HepG2 (cell line): Measurements from ENCODE around the gene DRC7. TPM values are rescaled to one million over a fixed set of nuclear protein-coding genes. Genes with fewer than 3 reads are reported as not detected.

Experiments
- DZIP1 ChIP-seq: sonication (generic); formaldehyde crosslinking; IDR thresholded peaks from 2 replicates; pipeline ENCODE4 v1.5.0; 2020; ENCODE audit warnings: mild to moderate bottlenecking, missing genetic modification reagents
- HNRNPLL ChIP-seq: fragments of 200-400 bp; formaldehyde crosslinking; IDR thresholded peaks from 2 replicates; pipeline ENCODE4 v1.6.1; 2017; ENCODE audit warnings: mild to moderate bottlenecking, low read depth, low read length; ENCODE audit not compliant: poor library complexity, severe bottlenecking
- KAT8 ChIP-seq: IDR thresholded peaks from 2 replicates; pipeline ENCODE4 v1.6.1; 2016; ENCODE audit warnings: missing genetic modification reagents, missing compliant biosample characterization
- KLF16 ChIP-seq, 2 experiments: sonication (generic) in 1 of 2; formaldehyde crosslinking in 1 of 2; IDR thresholded peaks; 2 replicates each; pipeline versions ENCODE4 v1.6.1 to v1.8.0; 2016 to 2023; ENCODE audit warnings: missing genetic modification reagents in 2 of 2, missing compliant biosample characterization in 1 of 2
- LCORL ChIP-seq, 2 experiments: fragments of 450-650 bp in 1 of 2; sonication (generic) in 1 of 2; formaldehyde crosslinking in 1 of 2; IDR thresholded peaks; 2 replicates each; pipeline versions ENCODE4 v1.5.0 to v1.6.1; 2017 to 2020; ENCODE audit warnings: antibody characterized with exemption in 1 of 2, missing genetic modification reagents in 1 of 2
- MAFF ChIP-seq: IDR thresholded peaks from 2 replicates; pipeline ENCODE4 v1.6.1; 2011; ENCODE audit warnings: low read depth, low read length, improper control_type of control experiment
- MTA1 ChIP-seq: sonication (generic); formaldehyde crosslinking; IDR thresholded peaks from 2 replicates; pipeline ENCODE4 v1.4.0; 2020; ENCODE audit warnings: missing genetic modification reagents, mild to moderate bottlenecking, borderline replicate concordance
- PCBP2 ChIP-seq: fragments of 200-400 bp; formaldehyde crosslinking; optimal IDR thresholded peaks from 2 replicates; pipeline ENCODE3; 2018; ENCODE audit warnings: low read length, low read depth; ENCODE audit not compliant: poor library complexity, severe bottlenecking
- RBM39 ChIP-seq: fragments of 200-400 bp; formaldehyde crosslinking; IDR thresholded peaks from one replicate; pipeline ENCODE4 v1.6.1; 2018; ENCODE audit warnings: antibody characterized with exemption, mild to moderate bottlenecking, low read depth, low read length; ENCODE audit not compliant: poor library complexity, severe bottlenecking
- SMC3 ChIP-seq: IDR thresholded peaks from 2 replicates; pipeline ENCODE4 v1.6.1; 2011; ENCODE audit warnings: low read length, improper control_type of control experiment
- SOX6 ChIP-seq, 2 experiments: fragments of 450-650 bp in 1 of 2; sonication (generic) in 1 of 2; formaldehyde crosslinking in 1 of 2; IDR thresholded peaks; 2 replicates each; pipeline versions ENCODE4 v1.4.0 to v1.6.1; 2017 to 2020; ENCODE audit warnings: antibody characterized with exemption in 1 of 2, mild to moderate bottlenecking in 1 of 2, missing genetic modification reagents in 1 of 2
- ZNF333 ChIP-seq: sonication (generic); formaldehyde crosslinking; IDR thresholded peaks from 2 replicates; pipeline ENCODE4 v1.4.0; 2020; ENCODE audit warnings: mild to moderate bottlenecking, missing genetic modification reagents, borderline replicate concordance
- ZNF354B ChIP-seq: sonication (generic); formaldehyde crosslinking; IDR thresholded peaks from 2 replicates; pipeline ENCODE4 v1.8.0; 2022; ENCODE audit warnings: mild to moderate bottlenecking, missing genetic modification reagents
- ZNF431 ChIP-seq: sonication (generic); formaldehyde crosslinking; IDR thresholded peaks from 2 replicates; pipeline ENCODE4 v1.9.0; 2022; ENCODE audit warnings: missing genetic modification reagents, low read depth, mild to moderate bottlenecking, borderline replicate concordance
- ZNF484 ChIP-seq: sonication (generic); formaldehyde crosslinking; IDR thresholded peaks from 2 replicates; pipeline ENCODE4 v1.5.1; 2020; ENCODE audit warnings: mild to moderate bottlenecking, low read depth, missing genetic modification reagents, borderline replicate concordance
- ZNF570 ChIP-seq: sonication (generic); formaldehyde crosslinking; IDR thresholded peaks from 2 replicates; pipeline ENCODE4 v1.4.0; 2020; ENCODE audit warnings: mild to moderate bottlenecking, missing genetic modification reagents, borderline replicate concordance
- ZNF768 ChIP-seq: sonication (generic); formaldehyde crosslinking; IDR thresholded peaks from 2 replicates; pipeline ENCODE4 v1.4.0; 2020; ENCODE audit warnings: missing genetic modification reagents
- ZSCAN9 ChIP-seq: IDR thresholded peaks from 2 replicates; pipeline ENCODE4 v1.6.1; 2016; ENCODE audit warnings: borderline replicate concordance
- polyA plus RNA-seq, 8 experiments: library from polyadenylated mRNA; depleted of rRNA in 3 of 8; stranded (reverse) in 7 of 8; unstranded in 1 of 8; fragments of >200 nt; fragmentation: Illumina TruSeq in 4 of 8; extraction: Trizol in 4 of 8; gene quantifications; 2 replicates each; pipeline versions ENCODE4 v1.2.1 to v1.2.3, GENCODE V29; 2011 to 2016; ENCODE audit warnings: low read depth in 4 of 8, missing spikeins in 1 of 8, mixed read lengths in 1 of 8; ENCODE audit not compliant: insufficient read depth in 1 of 8
- total RNA-seq, 5 experiments: library from RNA; depleted of rRNA; stranded (reverse); fragments of >200 nt; fragmentation: Illumina TruSeq; extraction: Trizol; gene quantifications; 2 replicates each; pipeline ENCODE4 v1.2.3, GENCODE V29; 2016; ENCODE audit warnings: low read depth in 1 of 5
- TF ChIP-seq, protein P1 (sequence below): sonication (generic); formaldehyde crosslinking; conservative IDR thresholded peaks from 2 replicates; pipeline ENCODE4 v1.8.0; 2022; ENCODE audit warnings: mild to moderate bottlenecking, moderate library complexity, missing genetic modification reagents
- TF ChIP-seq, protein P2 (sequence below): sonication (generic); formaldehyde crosslinking; IDR thresholded peaks from 2 replicates; pipeline ENCODE4 v1.8.1; 2023; ENCODE audit warnings: mild to moderate bottlenecking, missing genetic modification reagents, borderline replicate concordance
- TF ChIP-seq, protein P3 (sequence below): sonication (generic); formaldehyde crosslinking; IDR thresholded peaks from 2 replicates; pipeline ENCODE4 v1.5.0; 2020; ENCODE audit warnings: mild to moderate bottlenecking, missing genetic modification reagents, borderline replicate concordance

Gene DRC7
- total and polyA plus RNA-seq, 2 of the 13 experiments (the other 11 are each of a cell fraction or from before 2014, with no cell fraction given) = 2.7 to 3.4 TPM

GRCh38 chr16:57667048-57667525, 27.5 kb upstream of the DRC7 start (continued):
- no peak for TF ChIP-seq ZNF570 (CRISPR knock-in tag)
- TF ChIP-seq, protein P1, sequence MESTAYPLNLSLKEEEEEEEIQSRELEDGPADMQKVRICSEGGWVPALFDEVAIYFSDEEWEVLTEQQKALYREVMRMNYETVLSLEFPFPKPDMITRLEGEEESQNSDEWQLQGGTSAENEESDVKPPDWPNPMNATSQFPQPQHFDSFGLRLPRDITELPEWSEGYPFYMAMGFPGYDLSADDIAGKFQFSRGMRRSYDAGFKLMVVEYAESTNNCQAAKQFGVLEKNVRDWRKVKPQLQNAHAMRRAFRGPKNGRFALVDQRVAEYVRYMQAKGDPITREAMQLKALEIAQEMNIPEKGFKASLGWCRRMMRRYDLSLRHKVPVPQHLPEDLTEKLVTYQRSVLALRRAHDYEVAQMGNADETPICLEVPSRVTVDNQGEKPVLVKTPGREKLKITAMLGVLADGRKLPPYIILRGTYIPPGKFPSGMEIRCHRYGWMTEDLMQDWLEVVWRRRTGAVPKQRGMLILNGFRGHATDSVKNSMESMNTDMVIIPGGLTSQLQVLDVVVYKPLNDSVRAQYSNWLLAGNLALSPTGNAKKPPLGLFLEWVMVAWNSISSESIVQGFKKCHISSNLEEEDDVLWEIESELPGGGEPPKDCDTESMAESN = no peak
- no peak for TF ChIP-seq KAT8 (CRISPR knock-in tag)
- TF ChIP-seq MTA1 (CRISPR knock-in tag) = no peak
- TF ChIP-seq ZNF768 (CRISPR knock-in tag) = no peak
- TF ChIP-seq ZNF333 (CRISPR knock-in tag) = peak; percentile 88; the same call in 1 of the 2 replicates
- TF ChIP-seq HNRNPLL = no peak
- TF ChIP-seq, protein P2, sequence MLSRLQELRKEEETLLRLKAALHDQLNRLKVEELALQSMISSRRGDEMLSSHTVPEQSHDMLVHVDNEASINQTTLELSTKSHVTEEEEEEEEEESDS = no peak; the same call in 1 of the 2 replicates
- no peak for TF ChIP-seq ZNF484 (CRISPR knock-in tag)
- TF ChIP-seq SOX6 (IDR thresholded peaks at IDR 0.05) = no peak
- no peak for TF ChIP-seq SOX6 (CRISPR knock-in tag; IDR thresholded peaks at IDR 0.05)
- no peak for TF ChIP-seq ZSCAN9
- TF ChIP-seq LCORL (IDR thresholded peaks at IDR 0.05) = no peak
- TF ChIP-seq LCORL (CRISPR knock-in tag; IDR thresholded peaks at IDR 0.05) = no peak
- no peak for TF ChIP-seq SMC3
- TF ChIP-seq KLF16 (CRISPR knock-in tag; IDR thresholded peaks at IDR 0.05) = no peak
- TF ChIP-seq, protein P3, sequence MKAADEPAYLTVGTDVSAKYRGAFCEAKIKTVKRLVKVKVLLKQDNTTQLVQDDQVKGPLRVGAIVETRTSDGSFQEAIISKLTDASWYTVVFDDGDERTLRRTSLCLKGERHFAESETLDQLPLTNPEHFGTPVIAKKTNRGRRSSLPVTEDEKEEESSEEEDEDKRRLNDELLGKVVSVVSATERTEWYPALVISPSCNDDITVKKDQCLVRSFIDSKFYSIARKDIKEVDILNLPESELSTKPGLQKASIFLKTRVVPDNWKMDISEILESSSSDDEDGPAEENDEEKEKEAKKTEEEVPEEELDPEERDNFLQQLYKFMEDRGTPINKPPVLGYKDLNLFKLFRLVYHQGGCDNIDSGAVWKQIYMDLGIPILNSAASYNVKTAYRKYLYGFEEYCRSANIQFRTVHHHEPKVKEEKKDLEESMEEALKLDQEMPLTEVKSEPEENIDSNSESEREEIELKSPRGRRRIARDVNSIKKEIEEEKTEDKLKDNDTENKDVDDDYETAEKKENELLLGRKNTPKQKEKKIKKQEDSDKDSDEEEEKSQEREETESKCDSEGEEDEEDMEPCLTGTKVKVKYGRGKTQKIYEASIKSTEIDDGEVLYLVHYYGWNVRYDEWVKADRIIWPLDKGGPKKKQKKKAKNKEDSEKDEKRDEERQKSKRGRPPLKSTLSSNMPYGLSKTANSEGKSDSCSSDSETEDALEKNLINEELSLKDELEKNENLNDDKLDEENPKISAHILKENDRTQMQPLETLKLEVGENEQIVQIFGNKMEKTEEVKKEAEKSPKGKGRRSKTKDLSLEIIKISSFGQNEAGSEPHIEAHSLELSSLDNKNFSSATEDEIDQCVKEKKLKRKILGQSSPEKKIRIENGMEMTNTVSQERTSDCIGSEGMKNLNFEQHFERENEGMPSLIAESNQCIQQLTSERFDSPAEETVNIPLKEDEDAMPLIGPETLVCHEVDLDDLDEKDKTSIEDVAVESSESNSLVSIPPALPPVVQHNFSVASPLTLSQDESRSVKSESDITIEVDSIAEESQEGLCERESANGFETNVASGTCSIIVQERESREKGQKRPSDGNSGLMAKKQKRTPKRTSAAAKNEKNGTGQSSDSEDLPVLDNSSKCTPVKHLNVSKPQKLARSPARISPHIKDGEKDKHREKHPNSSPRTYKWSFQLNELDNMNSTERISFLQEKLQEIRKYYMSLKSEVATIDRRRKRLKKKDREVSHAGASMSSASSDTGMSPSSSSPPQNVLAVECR = no peak
- peak; percentile 80; the same call in 1 of the 2 replicates for TF ChIP-seq DZIP1
- TF ChIP-seq MAFF = 0 out of 2 replicates have a peak, but pooled peaks have one; percentile 5
- no peak for TF ChIP-seq PCBP2
- TF ChIP-seq RBM39 = no peak
- TF ChIP-seq ZNF431 (CRISPR knock-in tag) = no peak
- TF ChIP-seq ZNF354B (CRISPR knock-in tag) = no peak
